H1 (cell line): Measurements from ENCODE around the gene LAD1. TPM values are rescaled to one million over a fixed set of nuclear protein-coding genes. Genes with fewer than 3 reads are reported as not detected.

Experiments used
- CBX5 ChIP-seq: fragments of 300-800, 300-1000 bp; sonication (generic); IDR thresholded peaks from 2 replicates; pipeline ENCODE4 v1.7.1; 2016; ENCODE audit warnings: antibody characterized with exemption, low read length, low read depth
- CBX8 ChIP-seq: fragments of 300-800, 300-1000 bp; sonication (generic); IDR thresholded peaks from 2 replicates; pipeline ENCODE4 v1.7.1; 2016; ENCODE audit warnings: low read depth, low read length, borderline replicate concordance
- CHD2 ChIP-seq: IDR thresholded peaks from 2 replicates; pipeline ENCODE4 v1.6.1; 2012; ENCODE audit warnings: low read length, improper control_type of control experiment
- CTBP2 ChIP-seq: IDR thresholded peaks from 2 replicates; pipeline ENCODE4 v1.7.0; 2011; ENCODE audit warnings: borderline replicate concordance, mild to moderate bottlenecking, moderate library complexity, mixed read lengths, low read length; ENCODE audit not compliant: insufficient read depth, insufficient read length
- GABPA ChIP-seq: IDR thresholded peaks from 2 replicates; pipeline ENCODE4 v1.6.1; 2011; ENCODE audit warnings: mild to moderate bottlenecking, low read length, moderate library complexity, borderline replicate concordance; ENCODE audit not compliant: insufficient read depth
- KDM4A ChIP-seq: IDR thresholded peaks from one replicate; pipeline ENCODE4 v1.7.1; 2012; ENCODE audit warnings: low read depth, mild to moderate bottlenecking, moderate library complexity, low read length, inconsistent platforms; ENCODE audit not compliant: severe bottlenecking
- SAP30 ChIP-seq: fragments of 300-600 bp; sonication (generic); IDR thresholded peaks from 2 replicates; pipeline ENCODE4 v1.7.1; 2012; ENCODE audit warnings: low read length, moderate library complexity, mild to moderate bottlenecking, inconsistent platforms; ENCODE audit not compliant: insufficient read depth, insufficient replicate concordance
- TAF7 ChIP-seq: optimal IDR thresholded peaks from 2 replicates; pipeline ENCODE3; 2011; ENCODE audit warnings: low read depth, mild to moderate bottlenecking, inconsistent platforms, low read length, moderate library complexity, borderline replicate concordance
- polyA plus RNA-seq, 7 experiments: library from polyadenylated mRNA; depleted of rRNA in 3 of 7; stranded (reverse) in 5 of 7; unstranded in 2 of 7; fragments of >200 nt in 5 of 7; fragments of 200-250 nt in 2 of 7; gene quantifications; 1 replicate in 5 of 7; 2 replicates in 1 of 7; 4 replicates in 1 of 7; pipeline versions ENCODE4 v1.2.1 to v1.2.3, GENCODE V29; 2011 to 2013; ENCODE audit warnings: missing spikeins in 2 of 7, mixed read lengths in 2 of 7
- total RNA-seq: library from RNA; stranded (reverse); fragmentation: NEBNext Ultra II Directional; extraction: Animal tissue kit (Norgen Biotek cat#: 25700); gene quantifications from 2 replicates; pipeline ENCODE4 v1.2.1, GENCODE V29; 2021

Gene LAD1
- total and polyA plus RNA-seq, 2 of the 8 experiments (the other 6 are each of a cell fraction or from before 2014, with no cell fraction given): 9.3 to 32.8 TPM

DNA sequence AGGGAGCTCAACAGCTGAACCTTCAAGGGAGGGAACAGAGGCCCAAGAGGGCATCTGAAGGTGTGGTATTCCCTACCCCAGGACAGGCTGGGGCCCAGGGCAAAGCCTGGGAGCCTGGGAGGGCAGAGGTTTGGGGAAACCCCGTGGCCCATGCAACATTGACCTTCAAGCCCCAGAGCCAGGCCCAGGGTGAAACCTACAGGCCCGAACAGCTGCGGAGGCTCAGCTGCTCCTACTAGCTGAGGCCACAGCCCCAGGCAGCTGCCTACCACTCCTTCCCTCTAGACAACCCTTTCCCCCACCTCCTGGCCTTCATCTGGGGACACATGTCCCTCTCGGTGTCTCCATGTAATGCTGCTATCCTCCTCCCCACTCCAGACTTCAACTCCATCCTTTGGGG lies 3.2 kb downstream of the LAD1 start (continued):
- TF ChIP-seq CBX5 (no peak), GABPA (no peak), TAF7 (no peak), CHD2 (no peak), SAP30 (no peak), CTBP2 (no peak), CBX8 (no peak), KDM4A (no peak)
